Activated T-cell treated with anti-CD3 and anti-CD28 coated beads for 24 hours (primary cell): ENCODE results near the gene MED13L.

Source experiments
- DNase-seq: peaks from one replicate; pipeline ENCODE4 v3.0.0-alpha.2; 2020; ENCODE audit warnings: low read depth

Gene MED13L

GRCh38 chr12:116180448-116180847, 97.0 kb downstream of the MED13L start:
- DNase-seq: no peak

GRCh38 chr12:116179384-116179783, 98.1 kb downstream of the MED13L start:
- DNase-seq: no peak

GRCh38 chr12:116177017-116177416, 100.5 kb downstream of the MED13L start:
- DNase-seq: no peak

GRCh38 chr12:116174904-116175303, 102.6 kb downstream of the MED13L start:
- DNase-seq: no peak

GRCh38 chr12:116174006-116174405, 103.5 kb downstream of the MED13L start:
- DNase-seq: no peak

GRCh38 chr12:116172224-116172849, 105.2 kb downstream of the MED13L start:
- peak; percentile 28 for DNase-seq

- no peak for DNase-seq
Measured at GRCh38 chr12:116171549-116171948, 105.9 kb downstream of the MED13L start.

DNA sequence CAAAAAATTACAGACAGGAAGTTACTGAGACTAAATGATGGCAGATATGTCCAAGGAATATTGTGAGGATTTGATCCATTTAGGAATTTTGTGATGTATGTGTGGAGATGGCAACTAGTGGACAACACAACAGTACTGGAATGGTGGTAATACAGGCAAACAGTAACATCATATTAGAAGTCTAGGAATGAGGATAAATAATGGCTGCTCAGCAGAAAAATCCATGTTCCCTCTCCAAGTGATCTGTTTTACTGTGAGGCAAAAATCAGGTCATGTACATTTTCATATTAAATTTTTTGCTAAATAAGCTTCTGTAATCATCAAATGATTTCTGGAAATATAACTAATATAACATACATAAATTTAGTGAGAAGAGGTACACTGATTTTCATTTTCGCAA, 108.4 kb downstream of the MED13L start:
- DNase-seq: no peak

DNA sequence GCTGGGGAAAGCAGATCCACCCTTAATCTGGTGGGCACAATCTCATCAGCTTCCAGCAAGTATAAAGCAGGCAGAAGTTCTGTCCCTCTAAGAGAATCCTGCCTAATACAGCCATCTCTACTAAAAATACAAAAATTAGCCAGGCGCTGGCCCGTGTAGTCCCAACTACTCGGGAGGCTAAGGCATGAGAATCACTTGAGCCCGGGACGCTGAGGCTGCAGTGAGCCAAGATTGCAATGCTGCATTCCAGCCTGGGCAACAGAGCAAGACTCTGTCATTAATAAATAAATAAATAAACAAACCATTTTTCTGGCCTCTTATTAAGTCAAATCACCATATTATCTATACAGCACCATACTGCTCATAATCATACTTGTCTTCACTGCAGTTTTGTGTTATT, 111.2 kb downstream of the MED13L start:
- DNase-seq: no peak

GRCh38 chr12:116165036-116165425, 112.5 kb downstream of the MED13L start:
- no peak for DNase-seq

DNA sequence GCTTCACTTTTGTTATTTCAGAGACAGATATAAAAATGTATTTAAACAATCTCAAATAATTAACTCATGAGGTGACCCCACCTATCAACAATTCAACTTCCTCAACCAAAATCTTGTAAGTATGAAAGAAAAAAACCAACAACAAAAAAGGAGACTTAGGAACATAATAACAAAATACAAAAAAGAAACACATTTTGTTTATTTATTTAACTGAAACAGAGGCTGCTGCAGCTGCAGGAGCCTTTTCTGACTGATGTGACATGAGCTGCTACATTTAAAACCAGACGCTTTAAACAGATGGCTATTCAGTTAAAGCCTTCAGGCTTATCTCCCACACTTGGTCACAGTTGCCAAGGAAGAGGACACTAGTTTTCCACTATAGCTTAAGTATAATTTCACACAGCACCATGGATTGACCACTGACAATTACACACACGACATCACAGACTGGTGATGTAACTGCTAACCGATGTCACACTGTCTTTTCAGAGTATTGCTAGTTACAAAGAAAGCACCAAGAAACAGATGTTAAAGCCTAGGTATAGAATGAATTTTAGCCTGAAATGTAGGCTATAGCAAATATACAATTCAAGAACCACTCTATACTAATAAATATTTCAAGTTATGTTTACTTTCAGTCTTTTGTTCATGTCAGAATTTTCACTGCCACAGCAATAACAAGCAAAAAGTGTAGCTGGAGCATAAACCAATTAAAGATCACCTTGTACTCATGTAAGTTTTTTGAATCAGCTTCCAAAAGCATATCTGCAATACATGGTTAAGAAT, 113.0 kb downstream of the MED13L start:
- no peak for DNase-seq

DNA sequence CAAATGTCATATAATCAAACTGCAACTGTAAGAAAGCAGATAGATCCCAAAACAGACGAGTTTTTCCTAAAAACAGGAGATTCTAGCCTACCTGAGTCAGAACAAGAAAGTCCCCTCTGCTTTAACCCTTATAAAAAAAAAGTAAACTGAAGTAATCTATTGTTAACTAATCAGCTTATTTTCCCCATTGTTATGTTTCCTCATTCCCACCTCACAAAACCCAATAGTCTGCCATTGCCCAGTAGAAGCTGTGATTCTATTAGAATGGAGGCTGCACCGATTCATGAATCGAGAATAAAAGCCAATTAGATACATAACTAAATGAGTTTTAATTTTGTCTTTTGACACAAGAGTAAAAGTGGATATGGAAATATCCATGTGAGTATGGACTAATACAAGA, 115.4 kb downstream of the MED13L start:
- DNase-seq: no peak

DNA sequence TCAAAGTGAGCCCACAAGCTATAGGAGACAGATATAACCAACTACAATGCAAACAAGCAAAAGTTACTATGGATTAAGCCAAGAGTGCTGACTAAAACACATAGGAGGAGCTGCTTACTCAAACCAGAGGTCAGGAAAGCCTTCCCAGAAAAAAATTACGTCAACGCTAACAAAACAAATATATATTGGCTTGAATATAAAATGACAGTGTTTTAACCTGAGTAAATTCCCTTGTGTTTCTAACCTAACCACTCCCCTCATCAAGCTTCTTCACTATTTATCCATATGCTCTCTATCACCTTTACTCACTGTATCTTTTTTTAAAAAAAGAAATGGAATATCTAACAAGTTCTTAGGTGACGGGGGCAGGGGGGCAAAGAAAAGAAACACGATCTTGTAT, 115.9 kb downstream of the MED13L start:
- no peak for DNase-seq

DNA sequence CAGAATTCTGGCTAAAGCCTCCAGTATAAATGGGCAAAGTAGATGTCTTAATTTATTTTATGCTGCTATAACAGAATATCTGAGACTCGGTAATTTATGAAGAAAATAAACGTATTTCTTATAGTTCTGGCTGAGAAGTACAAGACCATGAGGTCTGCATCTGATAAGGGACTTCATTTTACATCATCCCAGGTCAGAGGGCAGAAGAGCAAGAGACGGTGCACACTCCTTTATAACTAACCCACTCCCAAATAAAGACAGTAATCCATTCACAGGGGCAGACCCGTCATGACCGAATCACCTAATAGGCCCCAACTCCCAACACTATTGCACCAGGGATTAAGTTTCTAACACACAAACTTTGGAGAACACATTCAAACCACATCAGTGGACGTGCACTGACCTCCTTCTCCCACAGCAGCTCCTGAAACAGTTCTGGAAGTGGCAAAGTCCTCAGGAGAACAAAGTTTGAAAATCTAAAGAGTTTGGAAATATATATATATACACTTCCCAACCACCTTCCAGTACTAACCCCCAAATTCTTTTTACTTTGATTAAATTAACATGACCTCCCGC, 116.5 kb downstream of the MED13L start:
- no peak for DNase-seq

DNA sequence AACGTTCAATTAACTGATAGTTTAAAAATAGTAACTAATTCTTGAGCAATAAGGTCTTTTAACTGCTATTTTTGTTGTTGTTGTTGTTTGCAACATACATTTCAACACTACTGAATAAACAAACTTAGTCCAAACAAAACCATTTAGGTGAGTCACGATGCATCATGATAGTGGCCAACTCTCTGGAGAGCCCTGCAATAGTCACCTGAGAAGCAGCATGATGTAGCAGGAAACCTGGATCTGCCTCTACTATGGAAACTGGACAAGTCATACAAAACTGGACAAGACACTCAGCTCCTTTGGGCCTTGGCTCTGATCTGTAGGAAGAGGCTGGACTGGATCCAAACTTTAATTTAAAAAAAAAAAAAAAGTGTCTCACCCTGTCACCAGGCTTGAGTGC, 117.3 kb downstream of the MED13L start:
- DNase-seq: no peak

DNA sequence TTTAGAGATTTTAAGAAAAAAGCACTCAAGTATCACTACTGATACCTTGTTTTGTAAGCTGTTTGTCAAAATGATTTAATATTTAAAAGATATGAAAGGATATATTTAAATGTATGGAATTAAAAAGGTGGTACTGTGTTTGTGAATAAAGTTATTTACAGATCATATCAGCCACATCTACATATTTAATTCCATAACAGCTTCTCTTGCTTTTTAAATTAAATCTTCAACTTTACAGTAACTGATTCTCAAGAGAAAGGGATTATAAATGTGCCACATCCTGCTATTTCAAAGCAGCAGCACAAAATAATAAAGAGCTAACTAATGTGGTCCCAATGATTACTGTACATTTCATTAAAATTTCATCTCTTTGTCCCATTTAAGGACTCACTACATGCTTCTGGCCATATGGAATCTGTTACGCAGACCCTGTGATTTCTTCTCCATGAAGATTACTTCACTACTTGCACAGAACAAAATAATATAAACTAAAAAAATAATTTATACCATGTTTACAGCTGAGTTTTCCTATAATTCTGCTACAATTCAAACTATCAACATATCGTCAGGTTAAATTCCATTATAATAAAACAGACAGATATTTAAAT, 117.8 kb downstream of the MED13L start:
- no peak for DNase-seq

DNA sequence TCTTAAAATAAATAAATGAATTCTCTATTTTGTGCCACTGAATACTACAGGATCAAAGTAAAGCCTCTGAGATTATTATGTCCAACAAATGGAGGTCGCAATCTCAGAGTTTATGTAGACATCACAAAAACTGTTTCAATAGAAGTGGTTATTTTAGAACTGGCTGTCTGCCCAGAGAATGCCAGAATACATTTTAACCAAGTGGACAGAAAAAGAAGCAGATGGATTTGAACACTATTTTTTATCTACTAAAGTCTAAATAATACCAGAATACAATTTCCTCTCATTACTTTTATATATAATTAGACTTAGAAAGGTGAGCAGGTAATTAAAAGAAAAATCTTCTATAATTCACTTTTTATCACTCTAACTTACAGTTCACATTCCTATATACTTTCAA, 118.3 kb downstream of the MED13L start:
- no peak for DNase-seq

GRCh38 chr12:116157845-116158267, 119.6 kb downstream of the MED13L start:
- DNase-seq: no peak

DNA sequence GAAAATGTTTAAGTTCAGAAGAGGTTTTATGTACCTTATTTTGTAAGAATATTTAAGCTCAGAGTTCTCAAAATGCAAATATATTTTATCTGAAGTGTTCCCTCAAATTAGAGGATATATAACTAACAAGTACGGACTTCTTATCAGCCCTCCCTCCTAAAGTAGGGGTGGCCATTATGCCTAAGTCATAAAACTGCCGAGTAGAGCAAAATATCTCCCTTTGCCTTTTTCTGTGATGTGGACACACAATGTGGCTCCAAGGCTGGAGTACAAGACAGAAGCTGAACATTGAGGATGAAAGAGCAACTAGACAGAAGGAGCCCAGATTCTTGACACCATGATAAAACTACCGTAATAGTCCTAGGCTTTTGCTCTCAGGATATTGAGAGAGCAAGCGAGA, 120.9 kb downstream of the MED13L start:
- no peak for DNase-seq

DNA sequence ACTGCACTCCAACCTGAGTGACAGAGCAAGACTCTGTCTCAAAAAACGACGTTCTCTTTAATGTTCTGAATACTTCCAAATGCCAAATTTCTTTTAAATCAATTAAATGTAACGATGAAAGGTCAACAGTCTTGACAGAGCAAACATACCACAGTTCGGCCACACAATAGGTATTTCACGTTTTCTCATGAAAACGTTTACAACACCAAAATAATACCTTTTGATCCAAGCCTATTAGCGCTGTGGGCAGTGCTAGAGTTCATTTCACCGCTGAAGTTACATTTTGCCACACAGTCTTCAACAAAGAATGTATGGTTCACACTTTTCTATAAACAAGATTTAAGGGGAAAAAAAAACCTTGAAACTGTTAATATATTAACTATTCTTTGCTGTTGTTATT, 122.1 kb downstream of the MED13L start:
- no peak for DNase-seq

DNA sequence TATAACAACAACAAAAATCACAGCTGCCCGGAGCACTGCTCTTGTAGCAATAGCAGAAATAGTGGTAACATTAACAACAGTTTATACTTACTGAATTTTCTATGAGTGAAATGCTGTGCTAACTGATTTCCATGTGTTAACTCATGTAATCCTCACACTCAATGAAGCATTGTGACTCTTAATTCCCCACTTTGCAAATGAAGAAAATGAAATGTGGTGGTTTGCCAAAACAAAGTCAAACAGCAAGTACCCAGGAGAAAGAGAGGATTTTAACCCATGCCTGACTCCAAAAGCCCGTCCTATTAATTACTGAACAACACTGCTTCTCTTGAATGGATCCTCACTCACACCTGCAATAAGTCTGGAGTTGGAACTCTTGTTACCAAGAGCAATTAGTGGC, 123.5 kb downstream of the MED13L start:
- no peak for DNase-seq

GRCh38 chr12:116153113-116153512, 124.4 kb downstream of the MED13L start:
- DNase-seq: no peak

DNA sequence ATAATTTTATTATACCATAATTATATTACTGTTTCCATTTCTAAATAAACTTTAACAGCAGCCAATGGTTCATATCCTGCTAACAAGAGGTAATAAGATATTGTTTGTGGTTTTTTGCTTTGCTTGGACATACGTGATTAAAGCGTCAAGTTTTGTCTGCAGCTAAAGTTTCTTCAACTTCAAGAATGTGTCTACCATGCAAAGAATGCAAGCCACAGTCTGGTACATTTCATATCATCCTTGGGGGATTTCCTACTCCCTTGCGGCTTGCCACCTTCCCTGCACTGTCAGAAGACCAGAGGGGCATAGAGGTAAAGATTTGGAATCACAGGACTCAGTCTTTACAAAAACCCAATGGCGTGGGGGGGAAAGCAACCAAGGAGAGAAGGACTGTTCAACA, 125.2 kb downstream of the MED13L start:
- DNase-seq: no peak
